ENCODE measurements around the gene KCNMA1. TPM values are rescaled to one million over a fixed set of nuclear protein-coding genes. Genes with fewer than 3 reads are reported as not detected.

Gene KCNMA1
- total and polyA plus RNA-seq, 2 donors (not counting 1 experiment from before 2014, with no cell fraction given): 0.82 to 3.1 TPM

DNA sequence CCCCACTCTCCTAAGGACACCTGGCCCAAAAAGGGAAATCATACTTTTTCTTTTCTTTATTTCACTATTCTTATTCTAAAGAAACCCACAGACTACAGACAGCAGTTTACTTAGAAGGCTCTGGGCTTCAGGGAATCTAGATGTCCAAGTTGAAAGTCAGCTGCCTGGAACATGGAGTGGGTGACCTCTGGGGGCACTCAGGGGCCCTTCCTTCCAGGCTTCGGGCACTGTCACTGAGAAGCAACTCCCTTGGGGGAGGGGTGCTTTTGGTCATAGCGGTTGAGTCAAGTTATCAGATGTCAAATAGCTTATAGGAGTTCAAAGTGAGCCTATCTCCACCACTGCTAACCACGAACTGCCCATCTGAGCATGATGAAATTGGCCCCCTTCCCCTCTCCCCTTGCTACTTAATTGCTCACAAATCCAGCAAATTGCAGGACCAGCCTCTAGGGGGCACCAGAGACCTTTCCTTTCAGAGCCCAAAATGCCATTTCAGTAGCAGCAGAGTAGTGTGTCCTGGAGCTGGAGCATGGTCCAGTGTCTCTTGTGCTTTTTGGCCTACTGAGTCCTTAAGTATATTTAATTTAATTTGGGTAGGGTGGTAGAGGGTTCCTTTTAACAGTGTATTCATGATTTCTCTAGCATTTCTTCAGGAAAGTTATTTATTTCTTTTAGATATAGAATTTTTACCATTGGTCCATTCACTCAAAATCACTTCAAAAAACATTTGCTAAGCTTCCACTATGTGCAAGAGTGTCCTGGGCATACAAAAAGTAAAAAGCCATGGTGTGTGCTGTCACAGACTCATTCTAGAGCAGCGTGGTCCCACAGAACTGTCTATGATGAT is 463.8 kb downstream of the KCNMA1 start:
- 17% methylated on average over 2 of the region's 4 CpGs for WGBS (ENCODE audit: insufficient coverage)
- H3K27ac ChIP-seq (ENCODE audit: low read length in 2 of 2): no peak overlapping the region
- Mint-ChIP-seq H3K9me3 (ENCODE audit: insufficient read depth) (no peaks in the 10 kb centered on the region), H3K4me1 (peaks cover 2% of the 10 kb centered on the region), H3K27me3 (peaks cover 4% of the 10 kb centered on the region), H3K4me3 (no peak overlapping the region), H3K27ac (no peak overlapping the region)
- H3K9me3 ChIP-seq (ENCODE audit: control extremely low read depth in 1 of 3, control insufficient read depth in 2 of 3, insufficient read depth in 1 of 3, low read length in 2 of 3): no peaks in the 10 kb centered on the region
- intact Hi-C loops (cut with micrococcal nuclease): loop anchor here (1.0 kb wide), 2 partner anchors 467 to 537 kb away; no protein-coding TSS in a partner anchor
- peaks cover 0 to 5% (median 0%) of the 10 kb centered on the region in 4 experiments for H3K27me3 ChIP-seq (replicated peaks in 1 of 4; ENCODE audit: control extremely low read depth in 1 of 4, control insufficient read depth in 3 of 4, insufficient read depth in 4 of 4, low read length in 3 of 4)
- ATAC-seq (ENCODE audit: low read depth) (no peak), DNase-seq (peak; percentile 77)
- ChIA-PET POLR2A (no interaction called here), CTCF (interaction anchor here (0.6 to 20.9 kb wide), 21 partner anchors 9 to 836 kb away, joined by 3 to 523 read pairs (median 4); partner anchors contain the start of gene KCNMA1)
- TF ChIP-seq, protein P1, sequence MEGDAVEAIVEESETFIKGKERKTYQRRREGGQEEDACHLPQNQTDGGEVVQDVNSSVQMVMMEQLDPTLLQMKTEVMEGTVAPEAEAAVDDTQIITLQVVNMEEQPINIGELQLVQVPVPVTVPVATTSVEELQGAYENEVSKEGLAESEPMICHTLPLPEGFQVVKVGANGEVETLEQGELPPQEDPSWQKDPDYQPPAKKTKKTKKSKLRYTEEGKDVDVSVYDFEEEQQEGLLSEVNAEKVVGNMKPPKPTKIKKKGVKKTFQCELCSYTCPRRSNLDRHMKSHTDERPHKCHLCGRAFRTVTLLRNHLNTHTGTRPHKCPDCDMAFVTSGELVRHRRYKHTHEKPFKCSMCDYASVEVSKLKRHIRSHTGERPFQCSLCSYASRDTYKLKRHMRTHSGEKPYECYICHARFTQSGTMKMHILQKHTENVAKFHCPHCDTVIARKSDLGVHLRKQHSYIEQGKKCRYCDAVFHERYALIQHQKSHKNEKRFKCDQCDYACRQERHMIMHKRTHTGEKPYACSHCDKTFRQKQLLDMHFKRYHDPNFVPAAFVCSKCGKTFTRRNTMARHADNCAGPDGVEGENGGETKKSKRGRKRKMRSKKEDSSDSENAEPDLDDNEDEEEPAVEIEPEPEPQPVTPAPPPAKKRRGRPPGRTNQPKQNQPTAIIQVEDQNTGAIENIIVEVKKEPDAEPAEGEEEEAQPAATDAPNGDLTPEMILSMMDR (IDR thresholded peaks at IDR 0.05): peak; percentile 98
- TF ChIP-seq EZH2 (IDR thresholded peaks at IDR 0.05; ENCODE audit: borderline replicate concordance, insufficient read depth, low read depth, low read length, poor library complexity, severe bottlenecking): no peak
- peaks cover 0 to 6% of the 10 kb centered on the region in 2 donors for H3K4me1 ChIP-seq (ENCODE audit: control insufficient read depth in 2 of 2, insufficient read depth in 2 of 2, low read length in 2 of 2)
- H3K79me2 ChIP-seq (ENCODE audit: control insufficient read depth, insufficient read depth, low read length): no peaks in the 10 kb centered on the region
- no peak overlapping the region for H2AFZ ChIP-seq (ENCODE audit: insufficient read depth, low read depth, low read length, poor library complexity, severe bottlenecking)
- no peaks in the 10 kb centered on the region for H4K20me1 ChIP-seq (ENCODE audit: control insufficient read depth, insufficient read depth, low read length, poor library complexity, severe bottlenecking)
- no peak overlapping the region for H3K4me2 ChIP-seq (replicated peaks; ENCODE audit: low read depth, low read length, poor library complexity, severe bottlenecking)
- no peaks in the 10 kb centered on the region for H3K36me3 ChIP-seq (replicated peaks in 1 of 2; ENCODE audit: control extremely low read depth in 1 of 2, control insufficient read depth in 1 of 2, extremely low read depth in 1 of 2, insufficient read depth in 2 of 2, low read length in 1 of 2)
- H3K9ac ChIP-seq (ENCODE audit: low read length): no peak overlapping the region
- no peak overlapping the region for H3K4me3 ChIP-seq (ENCODE audit: control extremely low read depth in 1 of 5, extremely low read depth in 1 of 5, insufficient read depth in 1 of 5, low read depth in 2 of 5, low read length in 4 of 5)

DNA sequence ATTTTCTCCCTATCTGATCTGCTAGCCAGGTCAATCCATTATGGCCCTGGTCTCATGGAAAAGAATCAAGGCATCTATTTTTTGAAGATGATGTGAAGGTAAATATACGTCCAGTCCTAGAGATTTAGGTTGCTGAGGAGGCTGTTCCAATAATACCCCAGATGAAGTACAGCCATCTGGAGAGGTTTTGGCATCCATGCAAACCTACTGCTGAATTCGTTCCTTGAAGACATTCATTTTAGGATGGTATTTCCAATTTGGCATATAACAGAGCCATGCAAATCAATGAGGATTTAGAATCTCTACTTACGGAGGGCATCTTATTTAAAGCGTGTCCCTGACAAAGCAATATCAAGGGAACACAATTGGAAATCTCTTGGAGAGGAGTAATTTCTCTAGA is 465.5 kb downstream of the KCNMA1 start:
- Histone ChIP-seq H4K20me1 (ENCODE audit: control insufficient read depth, insufficient read depth, low read length, poor library complexity, severe bottlenecking) (no peaks in the 10 kb centered on the region), H3K4me3 (ENCODE audit: control extremely low read depth in 1 of 5, extremely low read depth in 1 of 5, insufficient read depth in 1 of 5, low read depth in 2 of 5, low read length in 4 of 5) (no peak overlapping the region), H3K4me2 (replicated peaks; ENCODE audit: low read depth, low read length, poor library complexity, severe bottlenecking) (no peak overlapping the region), H3K4me1 (ENCODE audit: control insufficient read depth in 2 of 2, insufficient read depth in 2 of 2, low read length in 2 of 2) (peaks cover 0 to 6% of the 10 kb centered on the region in 2 donors), H3K27me3 (replicated peaks in 1 of 4; ENCODE audit: control extremely low read depth in 1 of 4, control insufficient read depth in 3 of 4, insufficient read depth in 4 of 4, low read length in 3 of 4) (peaks cover 0 to 5% (median 0%) of the 10 kb centered on the region in 4 experiments), H3K9ac (ENCODE audit: low read length) (no peak overlapping the region), H3K27ac (ENCODE audit: low read length in 2 of 2) (no peak overlapping the region), H3K36me3 (replicated peaks in 1 of 2; ENCODE audit: control extremely low read depth in 1 of 2, control insufficient read depth in 1 of 2, extremely low read depth in 1 of 2, insufficient read depth in 2 of 2, low read length in 1 of 2) (no peaks in the 10 kb centered on the region), H3K9me3 (ENCODE audit: control extremely low read depth in 1 of 3, control insufficient read depth in 2 of 3, insufficient read depth in 1 of 3, low read length in 2 of 3) (no peaks in the 10 kb centered on the region), H3K79me2 (ENCODE audit: control insufficient read depth, insufficient read depth, low read length) (no peaks in the 10 kb centered on the region), H2AFZ (ENCODE audit: insufficient read depth, low read depth, low read length, poor library complexity, severe bottlenecking) (no peak overlapping the region)
- Mint-ChIP-seq H3K4me3 (no peak overlapping the region), H3K27ac (no peak overlapping the region), H3K4me1 (peaks cover 2% of the 10 kb centered on the region), H3K9me3 (ENCODE audit: insufficient read depth) (no peaks in the 10 kb centered on the region), H3K27me3 (peaks cover 10% of the 10 kb centered on the region)
- POLR2A ChIA-PET: no interaction called here
- CTCF ChIA-PET: interaction anchor here (0.7 to 20.9 kb wide), 4 partner anchors 7 to 540 kb away, joined by 3 to 523 read pairs (median 36); partner anchors contain the start of gene KCNMA1
- TF ChIP-seq, protein P1 (IDR thresholded peaks at IDR 0.05): no peak
- no peak for TF ChIP-seq EZH2 (IDR thresholded peaks at IDR 0.05; ENCODE audit: borderline replicate concordance, insufficient read depth, low read depth, low read length, poor library complexity, severe bottlenecking)
- DNase-seq: no peak
- intact Hi-C loops (cut with micrococcal nuclease): no loop called here
- WGBS (ENCODE audit: insufficient coverage): 94% methylated on average over 3 of the region's 4 CpGs
- ATAC-seq (ENCODE audit: low read depth): no peak

All from B cell (primary cell).